HG02981 (cell line): Measurements from ENCODE around the gene GYPC.
"Not testable (repeated sequence)": the region's sequence is repeated elsewhere in the genome, so short reads cannot be mapped to it uniquely, and the experiment has no call there.

Experiments
- ATAC-seq: cut with Tn5 transposase; IDR thresholded peaks from one replicate; pipeline ENCODE4 v1.9.1; 2021; ENCODE audit warnings: mild to moderate bottlenecking, moderate library complexity; ENCODE audit not compliant: unreplicated experiment

Gene GYPC

GRCh38 chr2:126698376-126698775 lies 42.4 kb downstream of the GYPC start:
- ATAC-seq: no peak

GRCh38 chr2:126699018-126699417 lies 43.1 kb downstream of the GYPC start:
- no peak for ATAC-seq

GRCh38 chr2:126699716-126700581 lies 44.0 kb downstream of the GYPC start:
- no peak for ATAC-seq

- ATAC-seq: no peak
These were observed 44.7 kb downstream of the GYPC start for GRCh38 chr2:126700677-126701076.

- ATAC-seq: no peak
These were observed 47.4 kb downstream of the GYPC start for GRCh38 chr2:126703311-126703710.

GRCh38 chr2:126704434-126705160 lies 48.6 kb downstream of the GYPC start:
- no peak for ATAC-seq

GRCh38 chr2:126707191-126707590 lies 51.2 kb downstream of the GYPC start:
- no peak for ATAC-seq

GRCh38 chr2:126707941-126708340 lies 52.0 kb downstream of the GYPC start:
- ATAC-seq: no peak

- no peak for ATAC-seq
These were observed 58.4 kb downstream of the GYPC start for GRCh38 chr2:126714191-126714965.

- no peak for ATAC-seq
These were observed 59.2 kb downstream of the GYPC start for GRCh38 chr2:126715111-126715510.

GRCh38 chr2:126715576-126716406 lies 59.8 kb downstream of the GYPC start:
- no peak for ATAC-seq

- not testable (repeated sequence) for ATAC-seq
These were observed 61.3 kb downstream of the GYPC start for GRCh38 chr2:126717277-126717676.

GRCh38 chr2:126717928-126718327 lies 62.0 kb downstream of the GYPC start:
- ATAC-seq: no peak

GRCh38 chr2:126719191-126719832 lies 63.4 kb downstream of the GYPC start:
- no peak for ATAC-seq

- no peak for ATAC-seq
These were observed 63.9 kb downstream of the GYPC start for GRCh38 chr2:126719833-126720351.

- no peak for ATAC-seq
These were observed 64.7 kb downstream of the GYPC start for GRCh38 chr2:126720638-126721037.

GRCh38 chr2:126722081-126722480 lies 66.1 kb downstream of the GYPC start:
- ATAC-seq: no peak

GRCh38 chr2:126722546-126722945 lies 66.6 kb downstream of the GYPC start:
- ATAC-seq: no peak

- ATAC-seq: no peak
These were observed 67.4 kb downstream of the GYPC start for GRCh38 chr2:126723281-126723815.
